Stimulated activated CD8-positive, alpha-beta memory T cell treated with anti-CD3 and anti-CD28 coated beads, Interleukin-12 subunit alpha, Interleukin-12 subunit beta, amount 100 ng/mL, for 24 hours (primary cell): ENCODE results near the gene CHN1.

Experiments used
- DNase-seq: peaks from one replicate; pipeline ENCODE4 v3.0.0-alpha.2; 2020; ENCODE audit errors: extremely low read depth

Gene CHN1

GRCh38 chr2:174870787-174871186 is 134.4 kb downstream of the CHN1 start:
- no peak for DNase-seq

GRCh38 chr2:174868878-174869277 is 136.3 kb downstream of the CHN1 start:
- no peak for DNase-seq

GRCh38 chr2:174866421-174866820 is 138.8 kb downstream of the CHN1 start:
- no peak for DNase-seq

GRCh38 chr2:174863183-174863582 is 142.0 kb downstream of the CHN1 start:
- no peak for DNase-seq

- no peak for DNase-seq
Observed at GRCh38 chr2:174859563-174860169, 145.5 kb downstream of the CHN1 start.

- no peak for DNase-seq
Observed at GRCh38 chr2:174858745-174859144, 146.4 kb downstream of the CHN1 start.

- DNase-seq: no peak
Observed at GRCh38 chr2:174856447-174856846, 148.7 kb downstream of the CHN1 start.

- no peak for DNase-seq
Observed at GRCh38 chr2:174846941-174847938, 157.9 kb downstream of the CHN1 start.

GRCh38 chr2:174846218-174846617 is 159.0 kb downstream of the CHN1 start:
- DNase-seq: no peak

- DNase-seq: no peak
Observed at GRCh38 chr2:174844295-174844708, 160.9 kb downstream of the CHN1 start.

- DNase-seq: no peak
Observed at GRCh38 chr2:174842496-174842895, 162.7 kb downstream of the CHN1 start.

GRCh38 chr2:174841936-174842335 is 163.2 kb downstream of the CHN1 start:
- DNase-seq: no peak

- no peak for DNase-seq
Observed at GRCh38 chr2:174841350-174841749, 163.8 kb downstream of the CHN1 start.

- no peak for DNase-seq
Observed at GRCh38 chr2:174840436-174840835, 164.7 kb downstream of the CHN1 start.

- DNase-seq: no peak
Observed at GRCh38 chr2:174839662-174840061, 165.5 kb downstream of the CHN1 start.

GRCh38 chr2:174836995-174837390 is 168.2 kb downstream of the CHN1 start:
- DNase-seq: no peak

- DNase-seq: no peak
Observed at GRCh38 chr2:174836377-174836994, 168.7 kb downstream of the CHN1 start.

- no peak for DNase-seq
Observed at GRCh38 chr2:174835797-174836255, 169.4 kb downstream of the CHN1 start.

GRCh38 chr2:174833737-174834136 is 171.4 kb downstream of the CHN1 start:
- DNase-seq: no peak

- no peak for DNase-seq
Observed at GRCh38 chr2:174830561-174830960, 174.6 kb downstream of the CHN1 start.

- no peak for DNase-seq
Observed at GRCh38 chr2:174829550-174829949, 175.6 kb downstream of the CHN1 start.
